Neural progenitor cell (in vitro differentiated cells): ENCODE results near the gene LARGE1. TPM values are rescaled to one million over a fixed set of nuclear protein-coding genes. Genes with fewer than 3 reads are reported as not detected.

Experiments
- DNase-seq: peaks from one replicate; pipeline ENCODE4 v3.0.0-alpha.2; 2016; ENCODE audit warnings: low spot score
- H2AFZ ChIP-seq: fragments of 200-600 bp; sonication (generic); replicated peaks from 2 replicates; pipeline ENCODE4 v1.6.1; 2016; ENCODE audit warnings: antibody characterized with exemption
- H3F3A ChIP-seq: fragments of 200-600 bp; sonication (generic); 2 replicates; pipeline ENCODE4 v1.6.1; 2016; ENCODE audit warnings: antibody characterized with exemption, low read depth
- H3K27ac ChIP-seq: fragments of 200-600 bp; sonication (generic); 2 replicates; pipeline ENCODE4 v1.5.1; 2016; ENCODE audit warnings: mild to moderate bottlenecking
- H3K27me3 ChIP-seq: fragments of 200-600 bp; sonication (generic); 2 replicates; pipeline ENCODE4 v1.6.1; 2016; ENCODE audit warnings: mild to moderate bottlenecking, moderate library complexity
- H3K36me3 ChIP-seq: fragments of 200-600 bp; sonication (generic); 2 replicates; pipeline ENCODE4 v1.5.1; 2016
- H3K4me1 ChIP-seq: fragments of 200-600 bp; sonication (generic); 2 replicates; pipeline ENCODE4 v1.6.1; 2016; ENCODE audit warnings: mixed run types
- H3K4me2 ChIP-seq: fragments of 200-600 bp; sonication (generic); 2 replicates; pipeline ENCODE4 v1.6.1; 2016
- H3K4me3 ChIP-seq: fragments of 200-600 bp; sonication (generic); 2 replicates; pipeline ENCODE4 v1.5.1; 2016
- H3K79me2 ChIP-seq: fragments of 200-600 bp; sonication (generic); 2 replicates; pipeline ENCODE4 v1.6.1; 2016; ENCODE audit warnings: low read depth
- H3K9ac ChIP-seq: fragments of 200-600 bp; sonication (generic); 2 replicates; pipeline ENCODE4 v1.6.1; 2016
- H3K9me3 ChIP-seq: fragments of 200-600 bp; sonication (generic); 2 replicates; pipeline ENCODE4 v1.5.1; 2016; ENCODE audit warnings: low read depth
- H4K20me1 ChIP-seq: fragments of 200-600 bp; sonication (generic); 2 replicates; pipeline ENCODE4 v1.6.1; 2016; ENCODE audit warnings: low read depth
- H3K27ac Mint-ChIP-seq: 3 replicates; pipeline ENCODE4 v1.8.0; 2021; ENCODE audit warnings: mixed read lengths
- H3K27me3 Mint-ChIP-seq: 2 replicates; pipeline ENCODE4 v1.8.0; 2022; ENCODE audit warnings: low read depth, mild to moderate bottlenecking, inconsistent platforms, moderate library complexity, mixed read lengths; ENCODE audit not compliant: insufficient read depth
- H3K36me3 Mint-ChIP-seq: 3 replicates; pipeline ENCODE4 v1.8.0; 2021; ENCODE audit warnings: mixed read lengths
- H3K4me1 Mint-ChIP-seq: 3 replicates; pipeline ENCODE4 v1.8.0; 2021; ENCODE audit warnings: mixed read lengths
- H3K4me3 Mint-ChIP-seq: 3 replicates; pipeline ENCODE4 v1.8.0; 2021; ENCODE audit warnings: mild to moderate bottlenecking, moderate library complexity, mixed read lengths
- H3K9me3 Mint-ChIP-seq: 3 replicates; pipeline ENCODE4 v1.8.0; 2020; ENCODE audit warnings: mixed read lengths
- CTCF ChIP-seq: fragments of 200-600 bp; sonication (generic); IDR thresholded peaks from 2 replicates; pipeline ENCODE4 v1.5.1; 2017; ENCODE audit warnings: antibody characterized with exemption, mild to moderate bottlenecking
- EZH2 ChIP-seq: fragments of 200-600 bp; sonication (generic); IDR thresholded peaks from 2 replicates; pipeline ENCODE4 v1.6.1; 2017; ENCODE audit warnings: antibody characterized with exemption, mild to moderate bottlenecking, moderate library complexity
- EZH2phosphoT487 ChIP-seq: fragments of 200-600 bp; sonication (generic); IDR thresholded peaks from 2 replicates; pipeline ENCODE4 v1.6.1; 2017; ENCODE audit warnings: antibody characterized with exemption
- total RNA-seq: library from RNA; depleted of rRNA; stranded (reverse); fragments of >200 nt; gene quantifications from 2 replicates; pipeline ENCODE4 v1.2.3, GENCODE V29; 2015; ENCODE audit warnings: low replicate concordance

LARGE1 gene
- total RNA-seq, 1 donor from 2014 or later = 24.9 TPM

DNA sequence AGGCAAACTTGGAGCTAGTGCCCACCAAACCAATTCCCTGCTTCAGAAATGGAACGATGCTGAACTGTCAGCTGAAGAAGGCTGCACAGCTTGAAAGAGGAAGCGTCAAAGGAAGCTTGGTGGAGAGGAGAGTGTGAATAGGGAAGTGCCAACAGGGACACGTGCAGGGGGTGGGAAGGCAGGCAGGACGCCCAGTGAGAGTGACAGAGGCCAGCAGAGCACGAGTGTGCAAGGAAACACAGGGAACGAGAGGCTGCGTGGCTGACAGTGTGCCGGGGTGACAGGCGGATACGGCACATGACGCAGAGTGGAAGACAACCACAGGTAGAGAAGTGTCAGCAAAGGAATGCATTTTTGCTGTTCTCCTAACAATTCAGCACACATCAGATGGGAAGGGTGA lies 196.4 kb downstream of the LARGE1 start:
- H3K36me3 Mint-ChIP-seq = peaks cover 23% of the 10 kb centered on the region
- no peak overlapping the region for H3K9ac ChIP-seq
- no peak overlapping the region for H3K4me3 ChIP-seq
- H3K36me3 ChIP-seq = no peaks in the 10 kb centered on the region
- H4K20me1 ChIP-seq = peaks cover 6% of the 10 kb centered on the region
- peaks cover 12% of the 10 kb centered on the region for H3K79me2 ChIP-seq
- no peaks in the 10 kb centered on the region for H3K27me3 ChIP-seq
- H3K9me3 Mint-ChIP-seq = peaks cover 12% of the 10 kb centered on the region
- no peak for DNase-seq
- H3K4me1 ChIP-seq = peaks cover 19% of the 10 kb centered on the region
- H3K27ac ChIP-seq = no peak overlapping the region
- TF ChIP-seq EZH2 (no peak), EZH2phosphoT487 (no peak), CTCF (no peak)
- no peak overlapping the region for H3K4me2 ChIP-seq
- no peak overlapping the region for H3K4me3 Mint-ChIP-seq
- no peaks in the 10 kb centered on the region for H3K9me3 ChIP-seq
- peaks cover 37% of the 10 kb centered on the region for H3K4me1 Mint-ChIP-seq
- no peak overlapping the region for H3K27ac Mint-ChIP-seq
- no peaks in the 10 kb centered on the region for H3K27me3 Mint-ChIP-seq
- H2AFZ ChIP-seq = no peak overlapping the region
- peaks cover 12% of the 10 kb centered on the region for H3F3A ChIP-seq

DNA sequence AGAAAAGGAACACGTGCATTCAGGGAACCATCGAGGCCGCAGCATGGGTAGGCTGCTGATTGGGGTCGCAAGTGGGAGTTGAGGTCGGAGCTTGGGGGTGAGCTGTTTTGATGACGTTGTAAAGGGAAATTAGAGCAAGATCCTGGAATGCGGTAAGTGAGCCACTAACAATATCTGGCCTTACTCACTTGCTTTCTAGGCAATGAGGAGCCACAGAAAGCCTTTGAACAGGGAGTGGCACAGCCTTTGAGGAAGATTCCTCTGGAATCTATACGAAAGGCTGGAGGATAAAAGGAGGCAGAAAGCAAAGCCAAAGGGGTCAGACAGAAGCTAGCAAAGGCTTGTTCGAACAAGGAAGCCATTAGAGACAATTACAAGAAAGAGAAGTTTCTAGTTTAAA lies 197.5 kb downstream of the LARGE1 start:
- H3K4me1 Mint-ChIP-seq = peaks cover 37% of the 10 kb centered on the region

GRCh38 chr22:33720166-33720878 lies 200.0 kb downstream of the LARGE1 start:
- Histone ChIP-seq H3K4me3 (no peak overlapping the region), H3K36me3 (no peaks in the 10 kb centered on the region), H3K9me3 (no peaks in the 10 kb centered on the region), H3K27me3 (no peaks in the 10 kb centered on the region), H3K4me2 (no peak overlapping the region), H4K20me1 (no peaks in the 10 kb centered on the region), H3K9ac (no peak overlapping the region), H3K4me1 (peaks cover 19% of the 10 kb centered on the region), H3K79me2 (peaks cover 12% of the 10 kb centered on the region), H3F3A (peaks cover 12% of the 10 kb centered on the region), H3K27ac (no peak overlapping the region), H2AFZ (no peak overlapping the region)
- DNase-seq = no peak
- no peak for TF ChIP-seq CTCF
- TF ChIP-seq EZH2phosphoT487 = no peak
- TF ChIP-seq EZH2 = no peak
- Mint-ChIP-seq H3K9me3 (peaks cover 35% of the 10 kb centered on the region), H3K4me3 (no peak overlapping the region), H3K27ac (no peak overlapping the region), H3K36me3 (peaks cover 42% of the 10 kb centered on the region), H3K4me1 (peaks cover 37% of the 10 kb centered on the region), H3K27me3 (peaks cover 3% of the 10 kb centered on the region)

More for the DNA sequence above, 197.5 kb downstream of the LARGE1 start:
- H3K9me3 ChIP-seq = no peaks in the 10 kb centered on the region
- no peak overlapping the region for H3K4me3 ChIP-seq
- no peak overlapping the region for H2AFZ ChIP-seq
- peaks cover 9% of the 10 kb centered on the region for H3K79me2 ChIP-seq
- peaks cover 3% of the 10 kb centered on the region for H3K27me3 Mint-ChIP-seq
- no peak overlapping the region for H3K9ac ChIP-seq
- H3K4me2 ChIP-seq = peak overlapping the region; percentile 25
- peaks cover 6% of the 10 kb centered on the region for H4K20me1 ChIP-seq
- no peaks in the 10 kb centered on the region for H3K36me3 ChIP-seq
- TF ChIP-seq CTCF (no peak), EZH2phosphoT487 (no peak), EZH2 (no peak)
- peaks cover 29% of the 10 kb centered on the region for H3K36me3 Mint-ChIP-seq
- H3K27ac Mint-ChIP-seq = peak overlapping the region; percentile 12
- peaks cover 12% of the 10 kb centered on the region for H3F3A ChIP-seq
- H3K4me3 Mint-ChIP-seq = no peak overlapping the region
- H3K4me1 ChIP-seq = peaks cover 19% of the 10 kb centered on the region
- H3K27me3 ChIP-seq = no peaks in the 10 kb centered on the region
- peak; percentile 33 for DNase-seq
- H3K27ac ChIP-seq = peak overlapping the region; percentile 84
- H3K9me3 Mint-ChIP-seq = peaks cover 20% of the 10 kb centered on the region
